ENCODE data around the gene ALPP. TPM values are rescaled to one million over a fixed set of nuclear protein-coding genes. Genes with fewer than 3 reads are reported as not detected.
A peak's percentile ranks its signal among the peaks of the same experiment; 100 is the strongest.
"Not testable (repeated sequence)": the region's sequence is repeated elsewhere in the genome, so short reads cannot be mapped to it uniquely, and the experiment has no call there.

The ALPP gene
- polyA plus RNA-seq, 1 donor from 2014 or later: not detected

GRCh38 chr2:232335206-232335858 lies 43.2 kb upstream of the ALPP start:
- not testable (repeated sequence) for H4K20me1 ChIP-seq (ENCODE audit: insufficient read depth); H3K9me3 ChIP-seq (ENCODE audit: low read length); H3K4me2 ChIP-seq (ENCODE audit: low read length); H3K4me3 ChIP-seq (ENCODE audit: low read length); H3F3A ChIP-seq (ENCODE audit: insufficient read depth, low read length, poor library complexity, severe bottlenecking); H3K27ac ChIP-seq (ENCODE audit: low read length); H3K27me3 ChIP-seq (ENCODE audit: insufficient read depth, low read depth, low read length); H3K79me2 ChIP-seq (replicated peaks; ENCODE audit: insufficient read depth, low read length); H3K9ac ChIP-seq (ENCODE audit: low read length); H3K36me3 ChIP-seq (ENCODE audit: insufficient read depth, low read length); H2AFZ ChIP-seq (ENCODE audit: low read depth, low read length); H3K9me2 ChIP-seq (ENCODE audit: insufficient read depth, low read length)
- peak; percentile 42 for TF ChIP-seq CTCF (IDR thresholded peaks at IDR 0.05; ENCODE audit: poor library complexity, severe bottlenecking)

GRCh38 chr2:232335859-232336215 lies 42.7 kb upstream of the ALPP start:
- Histone ChIP-seq H3K4me3 (ENCODE audit: low read length) (no peak overlapping the region), H3K36me3 (ENCODE audit: insufficient read depth, low read length) (no peaks in the 10 kb centered on the region), H2AFZ (ENCODE audit: low read depth, low read length) (no peak overlapping the region), H3K27ac (ENCODE audit: low read length) (no peak overlapping the region), H3K27me3 (ENCODE audit: insufficient read depth, low read depth, low read length) (no peaks in the 10 kb centered on the region), H3K4me2 (ENCODE audit: low read length) (no peak overlapping the region), H3K79me2 (replicated peaks; ENCODE audit: insufficient read depth, low read length) (no peaks in the 10 kb centered on the region), H3F3A (ENCODE audit: insufficient read depth, low read length, poor library complexity, severe bottlenecking) (no peaks in the 10 kb centered on the region), H3K9ac (ENCODE audit: low read length) (no peak overlapping the region), H3K9me2 (ENCODE audit: insufficient read depth, low read length) (no peaks in the 10 kb centered on the region), H4K20me1 (ENCODE audit: insufficient read depth) (no peaks in the 10 kb centered on the region), H3K9me3 (ENCODE audit: low read length) (no peaks in the 10 kb centered on the region)
- TF ChIP-seq RAD21 (conservative IDR thresholded peaks at IDR 0.05) (no peak), EP300 (conservative IDR thresholded peaks at IDR 0.05; ENCODE audit: poor library complexity, severe bottlenecking) (no peak), MXI1 (conservative IDR thresholded peaks at IDR 0.05; ENCODE audit: poor library complexity, severe bottlenecking) (no peak), SMC3 (conservative IDR thresholded peaks at IDR 0.05; ENCODE audit: poor library complexity) (no peak), EZH2 (IDR thresholded peaks at IDR 0.05; ENCODE audit: borderline replicate concordance, insufficient read depth, low read length, poor library complexity, severe bottlenecking) (no peak), CTCF (IDR thresholded peaks at IDR 0.05; ENCODE audit: poor library complexity, severe bottlenecking) (no peak), POLR2AphosphoS5 (IDR thresholded peaks at IDR 0.05) (no peak), TAF1 (IDR thresholded peaks at IDR 0.05; ENCODE audit: low read depth) (no peak)
- TF ChIP-seq, protein P1, sequence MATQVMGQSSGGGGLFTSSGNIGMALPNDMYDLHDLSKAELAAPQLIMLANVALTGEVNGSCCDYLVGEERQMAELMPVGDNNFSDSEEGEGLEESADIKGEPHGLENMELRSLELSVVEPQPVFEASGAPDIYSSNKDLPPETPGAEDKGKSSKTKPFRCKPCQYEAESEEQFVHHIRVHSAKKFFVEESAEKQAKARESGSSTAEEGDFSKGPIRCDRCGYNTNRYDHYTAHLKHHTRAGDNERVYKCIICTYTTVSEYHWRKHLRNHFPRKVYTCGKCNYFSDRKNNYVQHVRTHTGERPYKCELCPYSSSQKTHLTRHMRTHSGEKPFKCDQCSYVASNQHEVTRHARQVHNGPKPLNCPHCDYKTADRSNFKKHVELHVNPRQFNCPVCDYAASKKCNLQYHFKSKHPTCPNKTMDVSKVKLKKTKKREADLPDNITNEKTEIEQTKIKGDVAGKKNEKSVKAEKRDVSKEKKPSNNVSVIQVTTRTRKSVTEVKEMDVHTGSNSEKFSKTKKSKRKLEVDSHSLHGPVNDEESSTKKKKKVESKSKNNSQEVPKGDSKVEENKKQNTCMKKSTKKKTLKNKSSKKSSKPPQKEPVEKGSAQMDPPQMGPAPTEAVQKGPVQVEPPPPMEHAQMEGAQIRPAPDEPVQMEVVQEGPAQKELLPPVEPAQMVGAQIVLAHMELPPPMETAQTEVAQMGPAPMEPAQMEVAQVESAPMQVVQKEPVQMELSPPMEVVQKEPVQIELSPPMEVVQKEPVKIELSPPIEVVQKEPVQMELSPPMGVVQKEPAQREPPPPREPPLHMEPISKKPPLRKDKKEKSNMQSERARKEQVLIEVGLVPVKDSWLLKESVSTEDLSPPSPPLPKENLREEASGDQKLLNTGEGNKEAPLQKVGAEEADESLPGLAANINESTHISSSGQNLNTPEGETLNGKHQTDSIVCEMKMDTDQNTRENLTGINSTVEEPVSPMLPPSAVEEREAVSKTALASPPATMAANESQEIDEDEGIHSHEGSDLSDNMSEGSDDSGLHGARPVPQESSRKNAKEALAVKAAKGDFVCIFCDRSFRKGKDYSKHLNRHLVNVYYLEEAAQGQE (IDR thresholded peaks at IDR 0.05; ENCODE audit: borderline replicate concordance): no peak

Data from neural cell (in vitro differentiated cells).